H1 (cell line): Measurements from ENCODE around the gene IL6R. TPM values are rescaled to one million over a fixed set of nuclear protein-coding genes. Genes with fewer than 3 reads are reported as not detected.

Experiments used
- CTCF ChIA-PET: fragments of 300-600 bp; sonication (Branson Sonifier 250); formaldehyde crosslinking; loops from one replicate; lab custom pipeline; 2021; ENCODE audit not compliant: partially characterized antibody; lab: Charles Lee
- POLR2A ChIA-PET: fragments of 300-600 bp; sonication (Branson Sonifier 250); formaldehyde crosslinking; loops from one replicate; lab custom pipeline; 2021; ENCODE audit warnings: inconsistent platforms; ENCODE audit not compliant: partially characterized antibody; lab: Charles Lee
- DNase-seq, 2 experiments: peaks; one replicate each; pipeline versions ENCODE4 v3.0.0 to v3.0.0-alpha.2; 2010 to 2022; ENCODE audit warnings: low spot score in 2 of 2, low read depth in 1 of 2, mixed read lengths in 1 of 2
- FAIRE-seq: peaks from 2 replicates; lab custom pipeline; 2011; peaks lifted over from hg19 to GRCh38; lab: Jason Lieb, UNC
- H2AFZ ChIP-seq: 2 replicates; pipeline ENCODE4 v1.8.1; 2012; ENCODE audit warnings: low read length, inconsistent platforms
- H2AK5ac ChIP-seq: 2 replicates; pipeline ENCODE4 v1.6.1; 2013; ENCODE audit warnings: low read depth, low read length
- H2BK120ac ChIP-seq: replicated peaks from 2 replicates; pipeline ENCODE3; 2013; ENCODE audit warnings: low read depth, low read length, inconsistent platforms
- H2BK12ac ChIP-seq: 2 replicates; pipeline ENCODE4 v1.6.1; 2013; ENCODE audit warnings: low read depth, low read length
- H2BK15ac ChIP-seq: 2 replicates; pipeline ENCODE4 v1.6.1; 2013; ENCODE audit warnings: low read length
- H2BK20ac ChIP-seq: 2 replicates; pipeline ENCODE4 v1.6.1; 2013; ENCODE audit warnings: low read length
- H2BK5ac ChIP-seq: 2 replicates; pipeline ENCODE4 v1.6.1; 2013; ENCODE audit warnings: low read depth, low read length
- H3K14ac ChIP-seq: 2 replicates; pipeline ENCODE4 v1.6.1; 2013; ENCODE audit warnings: inconsistent platforms; ENCODE audit not compliant: insufficient read length
- H3K18ac ChIP-seq: 2 replicates; pipeline ENCODE4 v1.6.1; 2013; ENCODE audit warnings: low read length; ENCODE audit errors: extremely low read depth
- H3K23ac ChIP-seq: 2 replicates; pipeline ENCODE4 v1.6.1; 2013; ENCODE audit warnings: inconsistent platforms; ENCODE audit not compliant: insufficient read length
- H3K23me2 ChIP-seq: 2 replicates; pipeline ENCODE4 v1.6.1; 2013; ENCODE audit warnings: low read depth, low read length
- H3K27ac ChIP-seq: 2 replicates; pipeline ENCODE4 v1.6.1; 2011; ENCODE audit warnings: low read depth, low read length, inconsistent platforms
- H3K27me3 ChIP-seq, 4 experiments: replicated peaks in 1 of 4; 1 replicate in 1 of 4; 2 replicates in 3 of 4; pipeline versions ENCODE4 v1.6.1 to v1.8.1; 2011 to 2013; ENCODE audit warnings: low read length in 3 of 4, mild to moderate bottlenecking in 3 of 4, inconsistent platforms in 2 of 4, mixed read lengths in 2 of 4, moderate library complexity in 1 of 4; ENCODE audit not compliant: control insufficient read depth in 3 of 4, insufficient read depth in 3 of 4; ENCODE audit errors: extremely low read depth in 1 of 4
- H3K36me3 ChIP-seq, 4 experiments: 2 replicates each; pipeline versions ENCODE4 v1.6.1 to v1.8.1; 2011 to 2013; ENCODE audit warnings: mild to moderate bottlenecking in 4 of 4, low read length in 3 of 4, moderate library complexity in 2 of 4, control low read depth in 1 of 4, inconsistent platforms in 1 of 4; ENCODE audit not compliant: insufficient read depth in 4 of 4, control insufficient read depth in 2 of 4
- H3K4ac ChIP-seq: replicated peaks from 2 replicates; pipeline ENCODE3; 2013; ENCODE audit warnings: low read length, low read depth, mixed read lengths, inconsistent platforms; ENCODE audit not compliant: insufficient read length
- H3K4me1 ChIP-seq, 4 experiments: replicated peaks in 1 of 4; 1 replicate in 1 of 4; 2 replicates in 3 of 4; pipeline versions ENCODE4 v1.6.1 to v1.8.1; 2011 to 2013; ENCODE audit warnings: low read length in 3 of 4, inconsistent platforms in 2 of 4, mixed read lengths in 1 of 4; ENCODE audit not compliant: insufficient read depth in 4 of 4, control insufficient read depth in 3 of 4
- H3K4me2 ChIP-seq, 2 experiments: 2 replicates each; pipeline versions ENCODE4 v1.6.1 to v1.8.1; 2011 to 2013; ENCODE audit warnings: low read depth in 2 of 2, low read length in 2 of 2, control low read depth in 1 of 2, inconsistent platforms in 1 of 2, mild to moderate bottlenecking in 1 of 2; ENCODE audit not compliant: insufficient read depth in 1 of 2
- H3K4me3 ChIP-seq, 4 experiments: fragments of 200-600, 300-600 bp in 1 of 4; sonication (generic), shearing (Covaris generic), sonication (Bioruptor Twin) in 1 of 4; 2 replicates each; pipeline versions ENCODE4 v1.5.1 to v1.8.1; 2011 to 2016; ENCODE audit warnings: low read length in 4 of 4, low read depth in 3 of 4, control low read depth in 2 of 4, inconsistent platforms in 2 of 4, mild to moderate bottlenecking in 2 of 4, mixed read lengths in 1 of 4, moderate library complexity in 1 of 4; ENCODE audit not compliant: insufficient read depth in 2 of 4; ENCODE audit errors: extremely low read depth in 1 of 4
- H3K56ac ChIP-seq: replicated peaks from 2 replicates; pipeline ENCODE3; 2013; ENCODE audit warnings: low read depth, mild to moderate bottlenecking, mixed read lengths, low read length, inconsistent platforms; ENCODE audit not compliant: insufficient read length
- H3K79me1 ChIP-seq: 2 replicates; pipeline ENCODE4 v1.6.1; 2013; ENCODE audit warnings: low read depth, low read length, control low read depth
- H3K79me2 ChIP-seq, 2 experiments: 2 replicates each; pipeline versions ENCODE4 v1.6.1 to v1.8.1; 2012 to 2013; ENCODE audit warnings: low read length in 2 of 2, mild to moderate bottlenecking in 2 of 2, inconsistent platforms in 1 of 2; ENCODE audit not compliant: insufficient read depth in 2 of 2, control insufficient read depth in 1 of 2
- H3K9ac ChIP-seq, 4 experiments: replicated peaks in 1 of 4; 1 replicate in 1 of 4; 2 replicates in 3 of 4; pipeline versions ENCODE4 v1.6.1 to v1.8.1; 2011 to 2013; ENCODE audit warnings: low read depth in 3 of 4, low read length in 3 of 4, control low read depth in 2 of 4, mild to moderate bottlenecking in 2 of 4, moderate library complexity in 2 of 4, inconsistent platforms in 1 of 4; ENCODE audit errors: extremely low read depth in 1 of 4
- H3K9me3 ChIP-seq, 2 experiments: 2 replicates each; pipeline versions ENCODE4 v1.6.1 to v1.8.1; 2012 to 2013; ENCODE audit warnings: mild to moderate bottlenecking in 2 of 2, moderate library complexity in 2 of 2, control low read depth in 1 of 2, inconsistent platforms in 1 of 2, low read depth in 1 of 2, low read length in 1 of 2, mixed read lengths in 1 of 2; ENCODE audit not compliant: insufficient read depth in 2 of 2
- H4K20me1 ChIP-seq, 2 experiments: replicated peaks in 1 of 2; 2 replicates each; pipeline versions ENCODE3 to v1.8.1; 2011 to 2013; ENCODE audit warnings: inconsistent platforms in 2 of 2, low read length in 2 of 2, mild to moderate bottlenecking in 1 of 2; ENCODE audit not compliant: insufficient read depth in 2 of 2, control insufficient read depth in 1 of 2
- H4K5ac ChIP-seq: 2 replicates; pipeline ENCODE4 v1.6.1; 2013; ENCODE audit warnings: low read length, low read depth, mixed read lengths, inconsistent platforms; ENCODE audit not compliant: insufficient read length
- H4K8ac ChIP-seq: 2 replicates; pipeline ENCODE4 v1.8.0; 2013; ENCODE audit warnings: mild to moderate bottlenecking, moderate library complexity, low read length, inconsistent platforms; ENCODE audit not compliant: insufficient read depth; ENCODE audit errors: extremely low read depth
- H4K91ac ChIP-seq: replicated peaks from 2 replicates; pipeline ENCODE3; 2013; ENCODE audit warnings: low read length, mixed read lengths, inconsistent platforms; ENCODE audit not compliant: insufficient read length
- CBX8 ChIP-seq: fragments of 300-800, 300-1000 bp; sonication (generic); IDR thresholded peaks from 2 replicates; pipeline ENCODE4 v1.7.1; 2016; ENCODE audit warnings: low read depth, low read length, borderline replicate concordance
- CTBP2 ChIP-seq: IDR thresholded peaks from 2 replicates; pipeline ENCODE4 v1.7.0; 2011; ENCODE audit warnings: borderline replicate concordance, mild to moderate bottlenecking, moderate library complexity, mixed read lengths, low read length; ENCODE audit not compliant: insufficient read depth, insufficient read length
- EZH2 ChIP-seq: fragments of 200-600 bp; sonication (generic); IDR thresholded peaks from 2 replicates; pipeline ENCODE4 v1.7.1; 2012; ENCODE audit warnings: low read depth, mild to moderate bottlenecking, moderate library complexity, low read length, inconsistent platforms; ENCODE audit not compliant: severe bottlenecking
- FOSL1 ChIP-seq: IDR thresholded peaks from 2 replicates; pipeline ENCODE4 v1.6.1; 2011; ENCODE audit warnings: mild to moderate bottlenecking, low read depth, low read length, moderate library complexity; ENCODE audit not compliant: insufficient read depth
- HDAC2 ChIP-seq, 2 experiments: fragments of 300-600 bp in 1 of 2; sonication (generic) in 1 of 2; IDR thresholded peaks; 2 replicates each; pipeline ENCODE4 v1.6.1; 2011 to 2012; ENCODE audit warnings: low read depth in 2 of 2, low read length in 2 of 2, mild to moderate bottlenecking in 2 of 2, moderate library complexity in 2 of 2, borderline replicate concordance in 1 of 2, inconsistent platforms in 1 of 2
- HDAC6 ChIP-seq: IDR thresholded peaks from one replicate; pipeline ENCODE4 v1.7.1; 2012; ENCODE audit warnings: low read depth, mild to moderate bottlenecking, inconsistent platforms, low read length, moderate library complexity
- JUND ChIP-seq: IDR thresholded peaks from 2 replicates; pipeline ENCODE4 v1.6.1; 2011; ENCODE audit warnings: mild to moderate bottlenecking, improper control_type of control experiment, low read length
- KDM4A ChIP-seq: IDR thresholded peaks from one replicate; pipeline ENCODE4 v1.7.1; 2012; ENCODE audit warnings: low read depth, mild to moderate bottlenecking, moderate library complexity, low read length, inconsistent platforms; ENCODE audit not compliant: severe bottlenecking
- RBBP5 ChIP-seq: IDR thresholded peaks from 2 replicates; pipeline ENCODE4 v1.7.1; 2012; ENCODE audit warnings: low read depth, mild to moderate bottlenecking, inconsistent platforms, low read length, moderate library complexity, borderline replicate concordance
- RXRA ChIP-seq: IDR thresholded peaks from 2 replicates; pipeline ENCODE4 v1.6.1; 2011; ENCODE audit warnings: low read depth, mild to moderate bottlenecking, low read length, moderate library complexity; ENCODE audit not compliant: insufficient read depth
- SP1 ChIP-seq: IDR thresholded peaks from 2 replicates; pipeline ENCODE4 v1.6.1; 2011; ENCODE audit warnings: low read depth, low read length
- SUZ12 ChIP-seq: fragments of 200-600 bp; sonication (generic); IDR thresholded peaks from 2 replicates; pipeline ENCODE4 v1.6.1; 2012; ENCODE audit warnings: mild to moderate bottlenecking, inconsistent platforms, low read length, moderate library complexity, mixed read lengths
- TBP ChIP-seq: IDR thresholded peaks from 2 replicates; pipeline ENCODE4 v1.6.1; 2011; ENCODE audit warnings: low read depth, low read length, improper control_type of control experiment
- TEAD4 ChIP-seq: IDR thresholded peaks from 2 replicates; pipeline ENCODE4 v1.6.1; 2012; ENCODE audit warnings: low read depth, low read length, inconsistent platforms, mixed read lengths
- YY1 ChIP-seq: IDR thresholded peaks from 2 replicates; pipeline ENCODE4 v1.6.1; 2011; ENCODE audit warnings: low read depth, mild to moderate bottlenecking, low read length
- WGBS, 2 experiments: shearing (Covaris generic) in 1 of 2; methylation state at CpG; one replicate each; pipeline versions ENCODE4 v1.1.6 to v1.1.7; 2013 to 2015; ENCODE audit warnings: low lambda C conversion rate in 2 of 2, mixed read lengths in 2 of 2, inconsistent platforms in 1 of 2, low coverage in 1 of 2, missing lambda C conversion rate in 1 of 2; ENCODE audit not compliant: insufficient replicate concordance in 2 of 2, insufficient coverage in 1 of 2, insufficient read length in 1 of 2; ENCODE audit errors: extremely low coverage in 1 of 2, missing lambda C conversion rate in 1 of 2; 5-methylcytosine and 5-hydroxymethylcytosine counted together
- polyA plus RNA-seq, 7 experiments: library from polyadenylated mRNA; depleted of rRNA in 3 of 7; stranded (reverse) in 5 of 7; unstranded in 2 of 7; fragments of >200 nt in 5 of 7; fragments of 200-250 nt in 2 of 7; gene quantifications; 1 replicate in 5 of 7; 2 replicates in 1 of 7; 4 replicates in 1 of 7; pipeline versions ENCODE4 v1.2.1 to v1.2.3, GENCODE V29; 2011 to 2013; ENCODE audit warnings: missing spikeins in 2 of 7, mixed read lengths in 2 of 7
- total RNA-seq: library from RNA; stranded (reverse); fragmentation: NEBNext Ultra II Directional; extraction: Animal tissue kit (Norgen Biotek cat#: 25700); gene quantifications from 2 replicates; pipeline ENCODE4 v1.2.1, GENCODE V29; 2021

The IL6R gene
- total and polyA plus RNA-seq, 2 of the 8 experiments (the other 6 are each of a cell fraction or from before 2014, with no cell fraction given), result 2.3 to 3.0 TPM

GRCh38 chr1:154474802-154475201 lies 69.7 kb downstream of the IL6R start:
- Histone ChIP-seq H3K4me2 (no peak overlapping the region), H3K4ac (no peak overlapping the region), H2AFZ (no peak overlapping the region), H2BK20ac (no peak overlapping the region), H3K4me3 (no peak overlapping the region), H3K79me1 (no peaks in the 10 kb centered on the region), H3K27me3 (no peaks in the 10 kb centered on the region), H3K9ac (no peak overlapping the region), H2BK5ac (no peak overlapping the region), H2BK120ac (no peak overlapping the region), H4K8ac (no peak overlapping the region), H2BK15ac (no peak overlapping the region), H4K20me1 (no peaks in the 10 kb centered on the region), H3K23me2 (no peaks in the 10 kb centered on the region), H3K79me2 (no peaks in the 10 kb centered on the region), H3K14ac (no peak overlapping the region), H4K91ac (no peak overlapping the region), H3K36me3 (no peaks in the 10 kb centered on the region), H3K4me1 (no peaks in the 10 kb centered on the region), H3K56ac (no peak overlapping the region), H2BK12ac (no peak overlapping the region), H3K23ac (no peak overlapping the region), H4K5ac (no peak overlapping the region), H3K9me3 (no peaks in the 10 kb centered on the region), H3K27ac (no peak overlapping the region), H2AK5ac (no peak overlapping the region), H3K18ac (no peak overlapping the region)
- ChIA-PET POLR2A (no interaction called here), CTCF (interaction anchor here (1.1 to 1.7 kb wide), 2 partner anchors 8 to 72 kb away, joined by 3 to 10 read pairs; no protein-coding TSS in a partner anchor)
- 96% methylated on average over 2 of the region's 3 CpGs; no CpG with 5 or more reads in 1 of the 2 experiments for WGBS, 2 experiments
- DNase-seq (no peak), FAIRE-seq (no peak)
- TF ChIP-seq FOSL1 (no peak), KDM4A (no peak), TBP (no peak), SUZ12 (no peak), YY1 (no peak), TEAD4 (no peak), HDAC6 (no peak), CBX8 (no peak), CTBP2 (no peak), JUND (no peak), EZH2 (no peak), RBBP5 (no peak), HDAC2 (IDR thresholded peaks at IDR 0.05; ENCODE audit: borderline replicate concordance in 1 of 2, low read depth in 2 of 2, low read length in 2 of 2) (no peak), RXRA (no peak), SP1 (no peak)
